HL-60 (cell line): Measurements from ENCODE around the gene PLA2G4E.

Experiments used
- CTCF ChIP-seq: IDR thresholded peaks from one replicate; pipeline ENCODE4 v1.5.1; 2011; ENCODE audit warnings: low read length, control low read depth, inconsistent platforms; ENCODE audit not compliant: insufficient read depth
- GABPA ChIP-seq: IDR thresholded peaks from 2 replicates; pipeline ENCODE4 v1.6.1; 2012; ENCODE audit warnings: low read depth
- REST ChIP-seq: IDR thresholded peaks from 2 replicates; pipeline ENCODE4 v1.6.1; 2012; ENCODE audit warnings: low read depth; ENCODE audit not compliant: insufficient replicate concordance

GRCh38 chr15:41965441-41966413 is 55.1 kb downstream of the PLA2G4E start:
- no peak for TF ChIP-seq CTCF
- TF ChIP-seq GABPA: no peak
- no peak for TF ChIP-seq REST
